ENCODE measurements around the gene FCGR2B. TPM values are rescaled to one million over a fixed set of nuclear protein-coding genes. Genes with fewer than 3 reads are reported as not detected.
"Not testable (repeated sequence)": the region's sequence is repeated elsewhere in the genome, so short reads cannot be mapped to it uniquely, and the experiment has no call there.

FCGR2B gene
- total RNA-seq, 1 donor from 2014 or later, result 43.4 TPM

- no peak for DNase-seq (ENCODE audit: low spot score)
These were observed 42.6 kb downstream of the FCGR2B start for GRCh38 chr1:161705537-161705936.

- no peak for DNase-seq (ENCODE audit: low spot score)
These were observed 43.2 kb downstream of the FCGR2B start for GRCh38 chr1:161706113-161706481.

- DNase-seq (ENCODE audit: low spot score), result no peak
These were observed 43.8 kb downstream of the FCGR2B start, which contains the start of gene FCRLA for GRCh38 chr1:161706482-161707347. Gene FCRLA (plus strand): TSS chr1:161707229. CDS start chr1:161707265, 36 bp downstream.

GRCh38 chr1:161707503-161707902 is 44.6 kb downstream of the FCGR2B start:
- no peak for DNase-seq (ENCODE audit: low spot score)

GRCh38 chr1:161709373-161709772 is 46.4 kb downstream of the FCGR2B start:
- no peak for DNase-seq (ENCODE audit: low spot score)

- no peak for DNase-seq (ENCODE audit: low spot score)
These were observed 47.6 kb downstream of the FCGR2B start for GRCh38 chr1:161710560-161710959.

GRCh38 chr1:161718559-161719324 is 55.8 kb downstream of the FCGR2B start:
- DNase-seq (ENCODE audit: low spot score), result no peak

GRCh38 chr1:161719325-161719611 is 56.3 kb downstream of the FCGR2B start:
- no peak for DNase-seq (ENCODE audit: low spot score)

- no peak for DNase-seq (ENCODE audit: low spot score)
These were observed 57.5 kb downstream of the FCGR2B start for GRCh38 chr1:161720422-161720821.

- DNase-seq (ENCODE audit: low spot score), result no peak
These were observed 58.2 kb downstream of the FCGR2B start, which contains the start of gene FCRLB for GRCh38 chr1:161720956-161721737. Gene FCRLB (plus strand): TSS chr1:161721544. CDS start chr1:161722673, 1,129 bp downstream.

- DNase-seq (ENCODE audit: low spot score), result no peak
These were observed 58.9 kb downstream of the FCGR2B start for GRCh38 chr1:161721738-161722343.

GRCh38 chr1:161722406-161722805 is 59.5 kb downstream of the FCGR2B start:
- DNase-seq (ENCODE audit: low spot score), result no peak

- DNase-seq (ENCODE audit: low spot score), result no peak
These were observed 60.7 kb downstream of the FCGR2B start for GRCh38 chr1:161723459-161724141.

- not testable (repeated sequence) for DNase-seq (ENCODE audit: low spot score)
These were observed 62.4 kb downstream of the FCGR2B start for GRCh38 chr1:161725258-161725907.

- DNase-seq (ENCODE audit: low spot score), result no peak
These were observed 63.0 kb downstream of the FCGR2B start for GRCh38 chr1:161725908-161726472.

GRCh38 chr1:161726473-161727255 is 63.7 kb downstream of the FCGR2B start:
- peak; percentile 92 for DNase-seq (ENCODE audit: low spot score)

GRCh38 chr1:161727256-161727924 is 64.4 kb downstream of the FCGR2B start:
- no peak for DNase-seq (ENCODE audit: low spot score)

All from mesenteric fat pad (tissue), 1 donor.